IMR-90 (cell line): Measurements from ENCODE around the gene MAPK10. TPM values are rescaled to one million over a fixed set of nuclear protein-coding genes. Genes with fewer than 3 reads are reported as not detected.

Experiments
- ATAC-seq: fragments of 200-7000 bp; cut with Tn5 transposase; 2 replicates; pipeline ENCODE4 v1.9.1; 2020; ENCODE audit warnings: low read depth, mild to moderate bottlenecking, moderate library complexity
- BruUV-seq: library from RNA; stranded (reverse); fragments of 400-500 nt; replicated peaks from 2 replicates; lab custom pipeline; 2021; lab: Mats Ljungman, UMichigan
- CTCF ChIA-PET: fragments of 300-600 bp; formaldehyde crosslinking; extraction: SDS; loops from one replicate; lab custom pipeline; 2021; ENCODE audit warnings: antibody characterized with exemption; lab: Yijun Ruan, JAX
- POLR2A ChIA-PET: fragments of 300-600 bp; sonication (Branson Sonifier 250); formaldehyde crosslinking; loops from one replicate; lab custom pipeline; 2022; ENCODE audit warnings: antibody characterized with exemption; ENCODE audit not compliant: unreplicated experiment; lab: Charles Lee
- DNase-seq: peaks from one replicate; pipeline ENCODE4 v3.0.0; 2013
- H2AFZ ChIP-seq: replicated peaks from 2 replicates; pipeline ENCODE3; 2013; ENCODE audit warnings: low read length, mild to moderate bottlenecking; ENCODE audit not compliant: poor library complexity
- H2AK5ac ChIP-seq: 2 replicates; pipeline ENCODE4 v1.6.1; 2013; ENCODE audit warnings: low read depth, low read length, inconsistent platforms
- H2AK9ac ChIP-seq: replicated peaks from 2 replicates; pipeline ENCODE3; 2013; ENCODE audit warnings: mild to moderate bottlenecking, low read depth, low read length, moderate library complexity; ENCODE audit not compliant: poor library complexity
- H2BK120ac ChIP-seq: 2 replicates; pipeline ENCODE4 v1.6.1; 2013; ENCODE audit warnings: low read depth, low read length, inconsistent platforms
- H2BK15ac ChIP-seq: 3 replicates; pipeline ENCODE4 v1.6.1; 2013; ENCODE audit warnings: low read depth, low read length, inconsistent platforms
- H2BK20ac ChIP-seq: 2 replicates; pipeline ENCODE4 v1.6.1; 2013; ENCODE audit warnings: low read depth, mild to moderate bottlenecking, inconsistent platforms, low read length, moderate library complexity
- H2BK5ac ChIP-seq: 2 replicates; pipeline ENCODE4 v1.6.1; 2013; ENCODE audit warnings: mild to moderate bottlenecking, low read depth, low read length, inconsistent platforms; ENCODE audit not compliant: poor library complexity, severe bottlenecking
- H3K14ac ChIP-seq: replicated peaks from 2 replicates; pipeline ENCODE4 v1.6.1; 2013; ENCODE audit warnings: low read depth, low read length, inconsistent platforms
- H3K18ac ChIP-seq: 2 replicates; pipeline ENCODE4 v1.6.1; 2013; ENCODE audit warnings: low read depth, low read length, control low read depth
- H3K23ac ChIP-seq: 2 replicates; pipeline ENCODE4 v1.6.1; 2013; ENCODE audit warnings: low read depth, low read length, inconsistent platforms
- H3K27ac ChIP-seq: 2 replicates; pipeline ENCODE4 v1.5.1; 2013; ENCODE audit warnings: mild to moderate bottlenecking, control low read depth, low read length; ENCODE audit not compliant: insufficient read depth
- H3K27me3 ChIP-seq: 2 replicates; pipeline ENCODE4 v1.6.1; 2013; ENCODE audit warnings: low read length; ENCODE audit not compliant: control insufficient read depth, insufficient read depth
- H3K36me3 ChIP-seq: 2 replicates; pipeline ENCODE4 v1.6.1; 2013; ENCODE audit warnings: low read length, mixed read lengths; ENCODE audit not compliant: control insufficient read depth, insufficient read depth
- H3K4ac ChIP-seq: 2 replicates; pipeline ENCODE4 v1.6.1; 2013; ENCODE audit warnings: low read depth, low read length, inconsistent platforms
- H3K4me1 ChIP-seq: 2 replicates; pipeline ENCODE4 v1.6.1; 2013; ENCODE audit warnings: low read length, mixed read lengths; ENCODE audit not compliant: control insufficient read depth, insufficient read depth
- H3K4me2 ChIP-seq: 2 replicates; pipeline ENCODE4 v1.6.1; 2013; ENCODE audit warnings: low read depth, mild to moderate bottlenecking, control low read depth, low read length, moderate library complexity
- H3K4me3 ChIP-seq: 2 replicates; pipeline ENCODE4 v1.5.1; 2013; ENCODE audit warnings: low read depth, mild to moderate bottlenecking, control low read depth, low read length, moderate library complexity; ENCODE audit not compliant: insufficient read depth
- H3K56ac ChIP-seq: 2 replicates; pipeline ENCODE4 v1.6.1; 2013; ENCODE audit warnings: low read length, inconsistent platforms; ENCODE audit not compliant: insufficient read depth; ENCODE audit errors: extremely low read depth
- H3K79me1 ChIP-seq, 2 experiments: 2 replicates each; pipeline ENCODE4 v1.6.1; 2013; ENCODE audit warnings: low read length in 2 of 2, inconsistent platforms in 1 of 2, low read depth in 1 of 2
- H3K9ac ChIP-seq: 2 replicates; pipeline ENCODE4 v1.6.1; 2013; ENCODE audit warnings: low read depth, low read length, control low read depth
- H3K9me1 ChIP-seq: 2 replicates; pipeline ENCODE4 v1.6.1; 2013; ENCODE audit warnings: low read length, inconsistent platforms; ENCODE audit not compliant: insufficient read depth
- H3K9me3 ChIP-seq: 2 replicates; pipeline ENCODE4 v1.6.1; 2013; ENCODE audit warnings: low read length; ENCODE audit not compliant: control insufficient read depth, insufficient read depth
- H4K20me1 ChIP-seq: 2 replicates; pipeline ENCODE4 v1.6.1; 2013; ENCODE audit warnings: low read length, inconsistent platforms; ENCODE audit not compliant: insufficient read depth
- H4K5ac ChIP-seq: 2 replicates; pipeline ENCODE4 v1.6.1; 2013; ENCODE audit warnings: mild to moderate bottlenecking, low read depth, low read length, control low read depth
- H4K8ac ChIP-seq, 2 experiments: 2 replicates each; pipeline ENCODE4 v1.6.1; 2013; ENCODE audit warnings: low read depth in 2 of 2, low read length in 2 of 2, control low read depth in 1 of 2, inconsistent platforms in 1 of 2
- H4K91ac ChIP-seq: 2 replicates; pipeline ENCODE4 v1.6.1; 2013; ENCODE audit warnings: low read depth, low read length, inconsistent platforms; ENCODE audit not compliant: insufficient read depth
- BHLHE40 ChIP-seq: fragments of 150-350 bp; IDR thresholded peaks from 2 replicates; pipeline ENCODE4 v1.6.1; 2016; ENCODE audit warnings: mild to moderate bottlenecking, low read depth, low read length
- CEBPB ChIP-seq: IDR thresholded peaks from 2 replicates; pipeline ENCODE4 v1.6.1; 2012; ENCODE audit warnings: low read depth, low read length, improper control_type of control experiment
- CHD1 ChIP-seq: IDR thresholded peaks from 2 replicates; pipeline ENCODE4 v1.6.1; 2012; ENCODE audit warnings: low read depth, low read length, improper control_type of control experiment
- CTCF ChIP-seq: conservative IDR thresholded peaks from 2 replicates; pipeline ENCODE4 v1.5.1; 2012; ENCODE audit warnings: mild to moderate bottlenecking, low read depth, low read length, improper control_type of control experiment
- ELK1 ChIP-seq: fragments of 150-350 bp; IDR thresholded peaks from 2 replicates; pipeline ENCODE4 v1.6.1; 2016; ENCODE audit warnings: low read depth, mild to moderate bottlenecking, low read length, moderate library complexity, borderline replicate concordance
- FOS ChIP-seq: fragments of 150-350 bp; IDR thresholded peaks from 2 replicates; pipeline ENCODE4 v1.6.1; 2016; ENCODE audit warnings: low read depth, low read length
- MAFK ChIP-seq: IDR thresholded peaks from 2 replicates; pipeline ENCODE4 v1.6.1; 2012; ENCODE audit warnings: low read depth, low read length, improper control_type of control experiment
- MAZ ChIP-seq: IDR thresholded peaks from 2 replicates; pipeline ENCODE4 v1.6.1; 2012; ENCODE audit warnings: low read depth, mild to moderate bottlenecking, low read length, improper control_type of control experiment, moderate library complexity, borderline replicate concordance
- MXI1 ChIP-seq: IDR thresholded peaks from 2 replicates; pipeline ENCODE4 v1.6.1; 2012; ENCODE audit warnings: low read depth, mild to moderate bottlenecking, low read length, moderate library complexity, borderline replicate concordance
- NFE2L2 ChIP-seq: fragments of 150-350 bp; IDR thresholded peaks from 2 replicates; pipeline ENCODE4 v1.6.1; 2016; ENCODE audit warnings: low read depth, mild to moderate bottlenecking, low read length
- POLR2A ChIP-seq: IDR thresholded peaks from 2 replicates; pipeline ENCODE4 v1.6.1; 2012; ENCODE audit warnings: mild to moderate bottlenecking, low read depth, low read length
- RAD21 ChIP-seq: IDR thresholded peaks from 2 replicates; pipeline ENCODE4 v1.6.1; 2012; ENCODE audit warnings: low read length, improper control_type of control experiment
- RCOR1 ChIP-seq: IDR thresholded peaks from 2 replicates; pipeline ENCODE4 v1.6.1; 2012; ENCODE audit warnings: mild to moderate bottlenecking, low read length, improper control_type of control experiment; ENCODE audit not compliant: insufficient replicate concordance
- RFX5 ChIP-seq: IDR thresholded peaks from 2 replicates; pipeline ENCODE4 v1.8.0; 2012; ENCODE audit warnings: low read depth, mild to moderate bottlenecking, low read length, moderate library complexity
- SMC3 ChIP-seq: fragments of 150-350 bp; IDR thresholded peaks from 2 replicates; pipeline ENCODE4 v1.6.1; 2016; ENCODE audit warnings: low read depth, mild to moderate bottlenecking, antibody characterized with exemption, low read length, moderate library complexity
- USF2 ChIP-seq: fragments of 150-350 bp; IDR thresholded peaks from 2 replicates; pipeline ENCODE4 v1.6.1; 2017; ENCODE audit warnings: mild to moderate bottlenecking, antibody characterized with exemption, low read length, low read depth
- WGBS, 2 experiments: methylation state at CpG; one replicate each; pipeline versions ENCODE4 v1.1.5 to v1.1.7; 2013; ENCODE audit warnings: missing lambda C conversion rate in 2 of 2; ENCODE audit not compliant: insufficient read length in 1 of 2; ENCODE audit errors: extremely low coverage in 2 of 2; 5-methylcytosine and 5-hydroxymethylcytosine counted together
- dilution Hi-C: fragments of 300-500 bp; cut with HindIII; formaldehyde crosslinking; loops from one replicate; pipeline ENCODE4 v1.14.3; 2018; ENCODE audit warnings: low sequenced_read_pairs; ENCODE audit not compliant: unreplicated experiment
- in situ Hi-C: fragments of 300-500 bp; cut with MboI; formaldehyde crosslinking; loops from 3 replicates; pipeline ENCODE4 v1.14.3; 2019; ENCODE audit warnings: low sequenced_read_pairs, inconsistent platforms, mixed read lengths
- intact Hi-C: fragments of 100-400 bp; cut with micrococcal nuclease; formaldehyde crosslinking; loops from 2 replicates; pipeline ENCODE4 v1.10.0; 2022
- polyA plus RNA-seq, 3 experiments: library from polyadenylated mRNA; depleted of rRNA; stranded (reverse); fragments of >200 nt; gene quantifications; 2 replicates each; pipeline ENCODE4 v1.2.3, GENCODE V29; 2012; ENCODE audit warnings: low replicate concordance in 1 of 3
- total RNA-seq: library from RNA; depleted of rRNA; stranded (reverse); fragments of >200 nt; gene quantifications from 2 replicates; pipeline ENCODE4 v1.2.3, GENCODE V29; 2012

The MAPK10 gene
- total and polyA plus RNA-seq, 2 of the 4 experiments (the other 2 are of a cell fraction), result 2.8 to 6.5 TPM

- H3K4me2 ChIP-seq, result no peak overlapping the region
- H3K9me1 ChIP-seq, result peaks cover 2% of the 10 kb centered on the region; the same call in 1 of the 2 replicates
- no peaks in the 10 kb centered on the region for H3K9me3 ChIP-seq
- H2BK120ac ChIP-seq, result no peak overlapping the region
- H2BK15ac ChIP-seq, result no peak overlapping the region
- H3K56ac ChIP-seq, result no peak overlapping the region
- H2AK9ac ChIP-seq, result no peak overlapping the region
- H4K20me1 ChIP-seq, result no peaks in the 10 kb centered on the region
- no peak overlapping the region for H3K14ac ChIP-seq
- H4K8ac ChIP-seq, result no peak overlapping the region
- H4K5ac ChIP-seq, result no peak overlapping the region
- intact Hi-C loops (no loop called here), dilution Hi-C loops (no loop called here), in situ Hi-C loops (no loop called here)
- no peak overlapping the region for H4K91ac ChIP-seq
- ATAC-seq (no peak), DNase-seq (no peak)
- H3K18ac ChIP-seq, result no peak overlapping the region
- H2AFZ ChIP-seq, result no peak overlapping the region
- POLR2A ChIA-PET, result no interaction called here
- no peak overlapping the region for H2BK20ac ChIP-seq
- TF ChIP-seq MXI1 (no peak), MAFK (no peak), RAD21 (no peak), CEBPB (no peak), NFE2L2 (no peak), MAZ (no peak), FOS (no peak), RFX5 (no peak), BHLHE40 (no peak), RCOR1 (no peak), CTCF (no peak), CHD1 (no peak), ELK1 (no peak), SMC3 (no peak), USF2 (no peak), POLR2A (no peak)
- H2AK5ac ChIP-seq, result no peak overlapping the region
- BruUV-seq, result no TSS peak
- no peaks in the 10 kb centered on the region for H3K27me3 ChIP-seq
- no CpG with 5 or more reads among the region's 2 CpGs for WGBS, 2 experiments
- CTCF ChIA-PET, result no interaction called here
- H3K4ac ChIP-seq, result no peak overlapping the region
- H2BK5ac ChIP-seq, result no peak overlapping the region
- H3K27ac ChIP-seq, result no peak overlapping the region
- H3K36me3 ChIP-seq, result no peaks in the 10 kb centered on the region
- no peaks in the 10 kb centered on the region for H3K79me1 ChIP-seq
- no peak overlapping the region for H3K9ac ChIP-seq
- H3K4me1 ChIP-seq, result no peaks in the 10 kb centered on the region
- H3K23ac ChIP-seq, result no peak overlapping the region
- no peak overlapping the region for H3K4me3 ChIP-seq
These were observed 355.8 kb downstream of the MAPK10 start for GRCh38 chr4:86004030-86004429.
